ACHN (cell line): ENCODE measurements around the gene IQSEC1.

Source experiments
- DNase-seq: peaks from one replicate; pipeline ENCODE4 v3.0.0-alpha.2; 2015
- in situ Hi-C: cut with HindIII; loops from 2 replicates; pipeline ENCODE4 v1.10.0; 2017; ENCODE audit warnings: low sequenced_read_pairs, low pct_ligation_motif_present, low pct_unique_long_range_greater_than_20kb

IQSEC1 gene

DNA sequence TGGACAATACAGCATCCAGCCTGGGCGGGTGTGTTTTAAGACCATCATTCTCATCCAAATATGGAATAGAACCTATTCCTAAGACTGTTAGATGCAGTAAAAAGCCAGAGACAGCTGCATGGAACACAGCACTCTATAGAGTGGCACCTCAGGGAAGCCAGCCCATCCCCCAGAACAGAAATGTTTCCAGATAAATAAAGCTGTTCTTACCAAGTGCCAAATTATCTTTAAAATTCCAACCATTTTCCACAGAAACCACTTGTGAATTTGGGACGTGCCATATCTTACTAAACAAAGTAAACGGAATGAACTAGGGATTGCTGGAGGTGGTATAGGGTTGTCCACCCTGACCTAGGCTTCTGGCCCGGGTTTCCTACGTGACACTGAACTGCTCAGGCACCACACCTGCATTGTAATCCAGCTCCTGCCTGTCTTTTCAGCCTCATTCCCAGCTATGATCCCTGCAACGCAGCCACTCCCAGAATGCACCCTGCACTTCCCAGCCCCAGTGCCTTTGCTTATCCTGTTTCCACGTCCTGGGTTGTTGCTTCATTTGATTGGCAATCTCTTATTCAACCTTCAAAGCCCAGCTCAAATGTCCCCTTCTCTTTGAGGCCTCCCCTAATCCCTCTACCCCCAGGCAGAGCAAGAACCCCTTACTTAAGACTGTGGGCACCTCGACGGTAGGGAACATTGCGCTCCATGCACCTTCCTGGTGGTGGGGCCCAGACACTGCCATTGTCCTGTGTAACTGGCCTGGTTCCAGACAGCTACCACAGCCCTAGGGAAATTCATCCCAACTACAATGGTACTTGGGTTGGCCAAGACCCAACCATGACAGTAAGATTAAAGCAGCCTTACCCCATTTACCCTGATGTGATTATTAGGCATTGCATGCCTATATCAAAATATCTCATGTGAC, 100.2 kb downstream of the IQSEC1 start:
- no peak for DNase-seq
- in situ Hi-C loops, result no loop called here

DNA sequence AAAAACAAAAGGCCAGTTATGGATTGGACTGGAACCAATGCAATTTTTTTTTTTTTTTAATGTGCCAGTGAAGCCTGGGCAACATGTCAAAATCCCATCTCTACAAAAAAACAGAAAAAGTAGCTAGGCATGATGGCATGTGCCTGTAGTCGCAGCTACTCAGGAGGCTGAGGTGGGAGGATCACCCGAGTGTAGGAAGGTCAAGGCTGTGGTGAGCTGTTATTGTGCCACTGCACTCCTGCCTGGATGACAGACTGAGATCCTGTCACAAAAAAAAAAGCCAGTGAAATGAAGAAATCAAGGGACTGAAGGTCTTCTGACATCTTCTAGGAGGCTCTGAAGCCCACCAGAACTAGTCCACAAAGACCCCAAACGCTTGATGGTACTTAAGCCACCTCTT, 101.2 kb downstream of the IQSEC1 start:
- DNase-seq, result no peak
- in situ Hi-C loops, result no loop called here

DNA sequence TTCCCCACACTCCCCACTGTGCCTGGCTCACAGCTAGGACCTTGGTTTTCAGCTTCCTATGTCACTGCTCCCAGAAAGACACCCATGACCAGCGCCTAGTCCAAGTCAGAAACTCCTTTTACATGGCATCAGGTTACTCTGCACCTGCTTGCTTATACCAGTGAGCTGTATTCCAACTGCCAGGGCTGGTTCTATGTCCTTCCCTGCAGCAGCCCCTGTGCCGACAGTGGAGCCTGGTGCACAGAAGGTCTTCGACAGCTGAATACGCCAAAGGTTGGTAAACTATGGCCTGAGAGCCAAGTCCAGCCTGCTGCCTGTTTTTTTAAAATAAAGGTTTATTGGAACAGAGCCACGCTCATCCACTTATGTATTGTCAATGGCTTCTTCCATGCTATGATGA, 102.5 kb downstream of the IQSEC1 start:
- no peak for DNase-seq
- in situ Hi-C loops, result no loop called here

DNA sequence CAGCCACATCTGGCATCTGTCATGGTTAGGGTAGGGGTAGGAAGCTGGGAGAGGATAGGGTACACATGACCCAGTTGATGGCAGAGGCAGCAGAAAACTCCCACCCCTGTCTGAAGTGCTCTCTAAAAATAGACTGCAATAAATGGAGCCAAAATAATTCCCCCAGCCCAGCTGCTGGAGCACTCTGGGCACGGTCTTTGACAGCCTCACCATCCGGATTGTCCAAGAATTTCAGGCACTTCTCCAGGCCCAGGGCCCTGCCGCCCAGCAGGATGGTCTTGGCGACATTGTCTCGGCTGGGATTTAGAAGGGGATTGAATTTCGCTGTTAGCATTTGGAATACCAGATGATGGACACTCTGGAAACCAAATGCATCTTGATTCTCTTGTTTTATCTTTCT, 103.7 kb downstream of the IQSEC1 start:
- in situ Hi-C loops, result no loop called here
- DNase-seq, result no peak

DNA sequence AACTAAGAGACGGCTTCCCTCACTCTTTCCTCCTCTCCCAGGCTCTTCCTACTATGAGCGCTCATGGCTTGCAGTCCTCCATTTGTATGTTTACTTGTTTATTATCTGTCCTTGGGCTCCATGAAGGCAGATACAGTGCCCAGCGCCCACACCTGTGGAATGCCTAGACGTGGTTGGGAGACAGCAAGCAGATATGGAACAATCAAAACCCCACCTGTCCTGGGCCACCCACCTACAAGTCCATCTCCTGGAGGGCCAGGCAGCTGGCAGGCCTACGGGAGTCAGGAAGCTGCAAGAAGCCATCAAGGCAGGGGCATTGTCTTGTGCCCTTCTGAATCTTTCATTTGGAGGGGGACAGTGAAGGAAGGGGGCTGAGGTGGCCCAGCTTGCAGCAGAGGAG, 104.7 kb downstream of the IQSEC1 start:
- in situ Hi-C loops, result no loop called here
- DNase-seq, result no peak

DNA sequence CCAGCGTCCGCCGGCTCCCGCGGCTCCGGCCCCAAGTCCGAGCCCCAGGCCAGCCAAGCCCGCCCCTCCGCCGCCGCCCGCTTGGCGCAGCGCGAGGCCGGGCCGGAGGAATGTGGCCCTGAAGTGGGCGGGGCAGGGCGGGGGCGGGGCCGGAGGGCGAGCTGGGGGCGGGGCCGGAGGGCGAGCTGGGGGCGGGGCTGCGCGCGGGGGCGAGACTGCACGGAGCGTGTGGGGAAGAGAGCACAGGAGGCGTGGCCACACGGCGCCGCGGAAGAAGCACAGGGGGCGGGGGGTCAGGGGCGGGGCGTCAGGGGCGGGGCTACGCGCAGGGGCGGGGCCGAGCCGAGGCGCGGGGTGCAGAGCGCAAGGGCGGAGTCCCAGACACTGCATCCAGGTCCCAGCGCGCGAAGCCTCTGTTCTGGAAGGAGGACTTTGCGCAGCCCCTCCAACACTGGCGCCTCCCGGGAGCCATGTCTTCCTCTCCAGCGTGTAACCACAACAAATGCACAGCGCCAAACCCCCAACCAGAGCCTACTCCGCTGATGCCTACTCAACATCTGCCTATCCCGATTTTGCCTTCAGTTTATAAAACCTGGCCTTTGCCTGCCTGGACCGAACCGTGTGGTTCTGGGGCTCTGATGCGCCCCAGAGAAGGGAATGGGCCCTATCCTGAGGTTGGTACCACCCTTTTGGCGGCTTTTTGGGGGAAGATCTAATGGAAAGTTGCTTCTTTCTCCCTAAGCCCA, 105.5 kb downstream of the IQSEC1 start:
- in situ Hi-C loops, result no loop called here
- peak; percentile 75 for DNase-seq

DNA sequence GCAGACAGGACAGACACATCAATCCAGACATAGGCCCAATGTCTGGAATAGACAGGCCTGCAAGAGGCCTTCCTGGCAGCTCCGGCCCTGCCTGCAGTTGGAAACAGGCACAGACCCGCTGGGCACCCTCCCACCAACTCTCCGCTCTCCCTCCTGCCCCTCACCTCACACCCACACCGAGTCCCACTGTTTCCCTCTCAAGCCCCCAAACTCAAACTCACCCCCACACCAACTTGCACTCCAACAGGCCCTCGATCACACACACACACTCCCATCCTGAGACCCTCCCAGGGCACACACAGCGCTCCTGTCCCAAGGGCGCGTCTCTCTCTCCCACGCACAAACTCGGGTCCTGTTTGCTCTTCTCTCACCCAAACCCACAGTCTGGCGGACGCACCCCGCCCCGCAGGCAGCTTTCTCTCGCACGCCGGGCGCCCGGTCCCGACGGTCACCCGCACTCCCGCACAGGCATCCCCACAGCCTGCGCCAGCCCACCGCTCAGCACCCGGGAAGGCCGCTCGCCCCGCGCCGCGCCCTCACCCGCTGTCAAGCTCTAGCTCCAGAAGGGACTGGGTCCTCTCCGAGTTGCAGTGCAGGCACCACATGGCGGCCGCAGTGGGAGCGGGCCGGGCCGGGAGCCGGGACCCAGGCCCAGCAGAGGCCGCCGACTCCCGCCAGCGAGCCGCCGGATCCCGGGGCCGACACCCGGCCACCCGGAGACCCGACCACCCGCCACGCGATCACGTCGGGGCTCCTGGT, 106.2 kb downstream of the IQSEC1 start:
- in situ Hi-C loops, result no loop called here
- peak; percentile 10 for DNase-seq

DNA sequence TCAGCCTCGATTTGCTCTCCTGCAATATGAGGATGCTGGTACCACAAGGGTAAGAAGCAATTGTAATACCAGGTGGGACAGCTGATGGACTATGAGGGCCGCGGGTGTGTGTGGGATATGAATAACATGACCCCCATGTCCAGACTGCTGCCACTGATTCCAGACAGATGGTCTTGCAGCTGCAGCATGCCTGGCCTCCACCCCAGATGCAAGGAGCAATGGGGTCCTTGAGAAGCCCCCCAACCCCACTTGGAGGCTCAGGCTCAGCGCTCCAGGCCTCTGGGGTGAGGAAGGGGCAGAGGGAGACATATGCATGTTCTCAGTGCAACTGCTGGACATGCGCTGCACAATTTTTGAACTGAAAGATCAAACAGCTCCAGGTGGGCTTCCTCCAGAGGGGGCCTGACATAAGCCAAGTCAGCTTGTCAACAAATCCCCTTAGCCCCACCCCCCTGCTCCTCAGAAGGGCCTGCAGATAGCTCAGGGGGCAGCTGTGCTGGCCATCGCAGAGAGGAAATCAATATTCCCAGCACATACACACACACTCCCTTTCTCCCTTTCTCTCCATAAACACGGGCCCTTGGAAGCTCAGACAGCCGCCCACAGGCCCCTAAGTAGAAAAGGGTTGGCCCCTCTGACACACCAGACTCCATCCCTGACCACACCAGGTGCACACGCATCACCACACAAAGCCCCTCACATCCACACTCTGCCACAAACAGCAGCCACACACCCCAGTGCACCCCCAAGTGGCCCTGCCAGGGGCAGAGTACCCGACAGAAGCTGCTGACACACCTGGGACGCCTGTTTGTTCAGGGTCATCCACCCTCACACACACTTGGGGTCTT, 107.0 kb downstream of the IQSEC1 start:
- in situ Hi-C loops, result no loop called here
- DNase-seq, result no peak

DNA sequence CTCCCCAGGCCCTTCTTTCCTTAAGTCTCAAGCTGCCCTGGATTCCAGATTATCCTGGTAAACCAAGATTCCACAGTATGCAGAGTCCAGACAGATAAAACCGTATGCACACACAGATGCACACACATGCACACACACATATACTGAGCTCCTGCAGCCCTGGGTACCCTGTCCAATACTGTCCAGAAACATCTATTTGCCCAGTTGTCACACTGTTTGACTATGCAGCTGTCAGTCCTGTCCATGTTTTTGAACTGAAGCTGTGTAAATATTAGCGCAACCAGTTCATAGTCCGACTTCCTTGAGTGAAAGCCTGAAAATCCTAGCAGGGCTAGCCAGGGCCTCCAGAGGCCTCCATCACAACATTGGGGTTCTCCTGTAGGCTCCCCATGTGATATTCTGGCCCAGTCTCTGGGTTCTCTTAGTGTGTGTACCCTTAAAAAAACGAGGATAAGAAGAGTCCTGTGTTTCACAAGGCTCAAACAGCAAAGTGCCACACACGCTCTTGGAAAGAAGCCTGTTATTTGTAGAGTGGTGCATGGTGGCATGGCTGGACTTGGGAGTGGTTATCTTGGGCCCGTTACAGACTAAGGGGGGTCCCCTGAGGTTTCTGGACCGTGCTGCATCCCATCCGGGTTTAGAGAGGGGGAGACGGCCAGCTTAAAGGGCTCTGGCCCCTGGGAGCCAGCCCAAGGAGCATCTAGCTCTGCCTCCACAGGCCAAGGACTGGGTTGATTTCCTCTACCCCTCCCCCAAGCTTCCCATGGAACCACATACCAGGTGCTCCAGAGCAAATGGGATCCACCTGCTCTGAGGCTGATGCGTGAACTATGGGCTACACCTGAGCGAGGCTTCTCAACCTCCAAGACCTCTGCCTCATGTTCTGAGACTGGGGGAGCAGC, 108.3 kb downstream of the IQSEC1 start:
- no peak for DNase-seq
- in situ Hi-C loops, result no loop called here

DNA sequence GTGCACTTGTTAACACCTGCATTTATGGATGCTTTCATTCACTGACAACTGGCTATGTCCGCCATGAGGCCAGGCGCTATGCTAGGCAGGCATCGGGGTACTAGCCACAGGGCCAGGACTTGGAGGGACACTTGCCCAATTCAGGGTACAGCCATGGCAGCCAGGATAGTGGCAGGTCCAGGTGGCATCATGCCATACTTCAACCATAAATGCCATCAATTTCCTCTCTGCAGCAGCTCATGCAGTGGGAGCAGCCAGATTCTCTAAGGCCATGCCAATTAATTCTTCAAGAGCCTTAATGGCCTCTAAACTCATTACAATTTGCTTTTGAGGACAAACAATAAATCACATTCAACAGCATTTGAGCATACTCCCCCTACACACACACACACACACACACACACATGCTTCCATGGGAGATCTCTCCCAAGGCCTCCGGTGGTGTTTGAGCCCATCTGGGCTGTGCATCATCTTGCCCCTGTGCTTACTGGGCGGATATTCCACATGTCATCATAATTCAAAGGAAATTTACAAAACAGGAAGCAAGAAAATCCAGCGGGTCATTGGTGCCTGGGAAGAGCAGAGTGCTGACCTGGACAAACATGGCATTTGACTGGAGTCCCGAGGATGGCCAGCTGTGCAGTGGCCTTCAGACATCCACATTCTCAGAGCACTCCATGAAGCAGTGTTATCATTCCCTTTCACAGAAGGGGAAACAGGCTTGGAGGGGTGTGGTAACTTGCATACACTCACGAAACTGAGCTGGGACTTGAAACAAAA, 109.1 kb downstream of the IQSEC1 start:
- no peak for DNase-seq
- in situ Hi-C loops, result no loop called here

DNA sequence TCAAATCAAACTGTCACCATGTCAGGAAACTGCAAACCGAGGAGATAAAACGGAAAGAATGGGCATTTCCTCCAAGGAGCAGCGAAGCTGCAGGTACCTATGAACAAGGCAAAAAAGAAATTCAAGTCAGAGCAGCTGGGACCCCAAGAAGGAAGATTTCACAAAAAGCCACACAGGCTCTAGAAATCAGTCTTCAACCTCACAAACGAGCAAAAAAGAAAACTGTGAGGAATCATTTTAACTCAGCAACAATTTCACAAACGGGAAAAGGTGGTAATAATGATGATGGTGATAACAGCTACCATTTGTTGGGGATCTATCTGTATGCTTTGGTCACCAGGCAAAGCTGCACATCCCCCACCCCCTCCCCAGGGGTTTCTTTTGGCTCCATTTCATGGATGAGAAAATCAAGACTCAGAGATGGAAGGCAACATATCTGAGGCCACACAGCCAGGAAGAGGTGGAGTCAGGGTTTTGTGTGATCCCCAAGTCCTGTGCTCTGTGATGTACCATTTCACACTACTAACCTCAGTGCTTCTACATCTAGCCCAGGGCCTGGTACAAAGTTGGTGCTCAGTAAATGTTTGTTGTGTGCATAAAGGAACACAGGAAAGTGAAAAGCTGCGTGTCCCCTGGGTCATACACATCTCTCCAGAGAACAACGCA, 109.9 kb downstream of the IQSEC1 start:
- DNase-seq, result no peak
- in situ Hi-C loops, result no loop called here

DNA sequence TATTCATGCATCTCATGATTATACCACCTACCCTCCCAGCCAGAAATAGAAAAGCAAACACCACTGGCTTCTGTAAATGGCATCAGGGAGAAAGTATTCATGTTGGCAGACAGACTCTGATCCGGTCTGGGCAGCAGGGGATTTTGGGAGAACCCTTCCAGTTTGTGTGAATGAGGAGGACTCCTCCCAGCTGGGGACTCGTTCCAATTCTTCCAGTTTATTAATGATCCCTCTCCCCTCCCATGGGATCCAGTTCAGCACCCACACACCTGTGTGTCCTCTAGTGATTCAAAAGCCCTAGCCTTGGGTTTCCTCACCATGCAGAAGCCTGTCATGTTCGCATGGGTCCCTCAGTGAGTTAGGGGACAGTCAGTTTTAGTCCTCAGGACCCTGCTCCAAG, 110.9 kb downstream of the IQSEC1 start:
- DNase-seq, result no peak
- in situ Hi-C loops, result no loop called here

DNA sequence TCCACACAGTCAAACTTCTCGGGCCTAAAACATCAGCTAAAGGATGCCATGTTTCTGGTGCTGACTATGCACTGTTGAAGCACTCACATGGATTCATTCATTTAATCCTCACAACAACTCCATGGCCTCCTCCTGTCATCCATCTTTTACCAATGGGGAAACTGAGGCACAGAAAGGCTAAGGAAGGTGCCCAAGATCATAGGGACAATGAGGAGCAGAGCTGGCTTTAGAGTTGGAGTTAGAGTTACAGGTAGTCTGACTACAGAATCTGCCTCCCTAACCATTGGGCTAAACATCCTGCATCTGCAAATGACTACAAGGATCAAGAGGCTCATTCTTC, 111.6 kb downstream of the IQSEC1 start:
- no peak for DNase-seq
- in situ Hi-C loops, result no loop called here

DNA sequence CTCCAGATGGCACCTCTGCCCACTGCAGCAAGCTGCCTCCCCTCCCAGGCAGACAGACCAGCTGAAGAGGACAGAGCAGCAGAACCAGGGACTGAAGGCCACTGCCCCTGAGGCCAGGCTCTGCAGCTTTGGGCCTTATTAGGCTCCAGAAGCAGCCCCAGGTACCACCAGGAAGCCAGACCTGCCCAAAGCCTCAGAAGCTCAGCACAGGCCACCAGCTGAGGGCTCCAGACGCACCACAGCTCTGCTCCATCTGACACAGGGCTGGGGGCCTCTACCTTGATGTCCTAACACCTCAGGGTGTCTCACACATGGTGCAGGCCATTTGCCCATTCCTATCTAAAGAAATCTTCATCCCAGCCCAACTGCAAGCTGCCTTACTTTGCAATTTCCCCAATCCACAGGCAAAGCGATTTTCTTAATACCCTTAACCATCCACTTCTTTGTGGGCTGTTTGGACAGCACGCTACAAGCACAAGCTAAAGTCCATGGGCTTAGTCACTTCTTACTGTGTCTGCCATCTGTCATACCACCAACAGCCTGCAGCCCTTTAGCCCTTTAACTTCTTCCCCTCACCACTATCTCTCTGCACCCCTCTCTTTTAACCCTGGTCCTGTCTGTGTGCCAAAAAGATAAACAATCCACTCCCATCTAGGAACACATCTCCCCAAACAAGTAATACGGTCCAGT, 112.1 kb downstream of the IQSEC1 start:
- in situ Hi-C loops, result no loop called here
- DNase-seq, result no peak

DNA sequence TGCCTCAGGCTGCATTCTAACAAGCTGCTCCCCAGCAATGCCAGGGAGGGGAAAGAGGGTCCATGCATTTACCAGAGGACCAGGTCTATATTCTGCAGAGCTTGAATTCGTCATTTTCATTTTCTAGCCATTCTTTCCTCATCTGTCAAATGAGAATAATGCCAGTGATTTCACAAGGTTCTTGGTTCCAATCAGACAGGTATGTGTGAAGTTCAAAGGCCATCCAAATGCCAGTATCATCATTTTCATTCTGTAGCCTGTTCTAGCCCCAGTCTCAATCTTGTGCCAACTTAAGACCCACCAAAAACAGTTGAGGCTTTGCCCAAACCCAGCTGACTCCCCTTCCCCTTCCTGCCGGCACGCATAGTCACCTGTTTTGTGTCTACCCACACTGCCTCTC, 112.7 kb downstream of the IQSEC1 start:
- in situ Hi-C loops, result no loop called here
- DNase-seq, result no peak

DNA sequence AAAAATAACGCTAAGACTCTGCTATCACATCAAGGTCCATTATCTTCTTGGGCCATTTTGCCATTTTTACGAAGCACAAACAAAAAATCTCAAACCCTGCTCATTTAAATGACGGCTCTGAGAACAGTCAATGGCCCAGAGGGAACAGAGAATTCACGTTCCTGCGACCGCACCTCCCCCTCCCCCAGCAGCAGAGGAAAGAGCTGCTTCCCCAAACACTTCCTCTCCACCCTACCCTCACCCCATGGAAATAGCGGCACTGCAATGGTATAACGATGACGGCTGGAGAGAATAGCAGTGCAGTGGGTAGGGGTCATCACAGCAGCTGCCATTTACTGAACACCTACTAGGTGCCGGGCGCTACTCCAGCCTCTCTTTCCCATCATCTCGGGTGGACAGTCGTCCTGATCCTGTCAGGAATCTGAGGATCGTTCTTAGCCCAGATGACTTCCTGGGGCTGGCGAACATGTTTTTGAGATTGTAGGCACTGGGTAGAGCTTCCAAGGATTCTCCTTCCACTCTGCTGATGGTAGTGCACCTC, 113.3 kb downstream of the IQSEC1 start:
- in situ Hi-C loops, result no loop called here
- no peak for DNase-seq
